ENCODE results near the gene PHACTR1. TPM values are rescaled to one million over a fixed set of nuclear protein-coding genes. Genes with fewer than 3 reads are reported as not detected.

PHACTR1 gene
- total RNA-seq, 2 experiments from 2014 or later: 1.3 to 2.3 TPM

- no peak for TF ChIP-seq CTCF (IDR thresholded peaks at IDR 0.05)
- Histone ChIP-seq H3K36me3 (ENCODE audit: insufficient read depth, low read length) (no peaks in the 10 kb centered on the region), H3K27me3 (ENCODE audit: control insufficient read depth in 1 of 2, insufficient read depth in 2 of 2, low read length in 2 of 2) (peaks cover 0 to 13% of the 10 kb centered on the region in 2 experiments), H3K9me3 (ENCODE audit: control insufficient read depth in 1 of 2, insufficient read depth in 1 of 2, low read length in 2 of 2) (no peaks in the 10 kb centered on the region), H3K27ac (ENCODE audit: low read depth in 1 of 2, low read length in 2 of 2) (no peak overlapping the region), H3K4me1 (ENCODE audit: insufficient read depth, low read length) (no peaks in the 10 kb centered on the region), H3K4me3 (ENCODE audit: low read length) (no peak overlapping the region)
- intact Hi-C loops (cut with DNase I, micrococcal nuclease): no loop called here
- DNase-seq: no peak
- ChIA-PET POLR2A (no interaction called here), CTCF (no interaction called here)
- Mint-ChIP-seq H3K27ac (no peak overlapping the region), H3K27me3 (peaks cover 36% of the 10 kb centered on the region), H3K9me3 (peaks cover 3% of the 10 kb centered on the region), H3K36me3 (ENCODE audit: low read depth) (no peaks in the 10 kb centered on the region), H3K4me1 (ENCODE audit: low read depth) (no peaks in the 10 kb centered on the region), H3K4me3 (no peak overlapping the region)
- ATAC-seq (ENCODE audit: poor library complexity): no peak
Observed at GRCh38 chr6:12704946-12705345, 11.6 kb upstream of the PHACTR1 start.

GRCh38 chr6:12709116-12709515 is 7.5 kb upstream of the PHACTR1 start:
- H3K27ac Mint-ChIP-seq: no peak overlapping the region

GRCh38 chr6:12709556-12710232 is 6.9 kb upstream of the PHACTR1 start:
- CTCF ChIA-PET: no interaction called here

More at GRCh38 chr6:12709116-12709515, 7.5 kb upstream of the PHACTR1 start:
- Histone ChIP-seq H3K27me3 (ENCODE audit: control insufficient read depth in 1 of 2, insufficient read depth in 2 of 2, low read length in 2 of 2) (peaks cover 0 to 6% of the 10 kb centered on the region in 2 experiments), H3K4me1 (ENCODE audit: insufficient read depth, low read length) (no peaks in the 10 kb centered on the region), H3K9me3 (ENCODE audit: control insufficient read depth in 1 of 2, insufficient read depth in 1 of 2, low read length in 2 of 2) (no peaks in the 10 kb centered on the region), H3K4me3 (ENCODE audit: low read length) (no peak overlapping the region), H3K36me3 (ENCODE audit: insufficient read depth, low read length) (no peaks in the 10 kb centered on the region), H3K27ac (ENCODE audit: low read depth in 1 of 2, low read length in 2 of 2) (no peak overlapping the region)
- CTCF ChIA-PET: no interaction called here
- no peaks in the 10 kb centered on the region for H3K36me3 Mint-ChIP-seq (ENCODE audit: low read depth)
- intact Hi-C loops (cut with DNase I, micrococcal nuclease): no loop called here
- TF ChIP-seq CTCF (IDR thresholded peaks at IDR 0.05): no peak
- no peak overlapping the region for H3K4me3 Mint-ChIP-seq
- DNase-seq: no peak
- POLR2A ChIA-PET: no interaction called here
- no peaks in the 10 kb centered on the region for H3K4me1 Mint-ChIP-seq (ENCODE audit: low read depth)
- peaks cover 3% of the 10 kb centered on the region for H3K9me3 Mint-ChIP-seq
- ATAC-seq (ENCODE audit: poor library complexity): no peak
- peaks cover 36% of the 10 kb centered on the region for H3K27me3 Mint-ChIP-seq

More at GRCh38 chr6:12709556-12710232, 6.9 kb upstream of the PHACTR1 start:
- Mint-ChIP-seq H3K4me1 (ENCODE audit: low read depth) (no peaks in the 10 kb centered on the region), H3K9me3 (peaks cover 3% of the 10 kb centered on the region), H3K27me3 (peaks cover 33% of the 10 kb centered on the region), H3K4me3 (no peak overlapping the region), H3K27ac (no peak overlapping the region), H3K36me3 (ENCODE audit: low read depth) (no peaks in the 10 kb centered on the region)
- Histone ChIP-seq H3K4me1 (ENCODE audit: insufficient read depth, low read length) (no peaks in the 10 kb centered on the region), H3K4me3 (ENCODE audit: low read length) (no peak overlapping the region), H3K36me3 (ENCODE audit: insufficient read depth, low read length) (no peaks in the 10 kb centered on the region), H3K9me3 (ENCODE audit: control insufficient read depth in 1 of 2, insufficient read depth in 1 of 2, low read length in 2 of 2) (no peaks in the 10 kb centered on the region), H3K27ac (ENCODE audit: low read depth in 1 of 2, low read length in 2 of 2) (no peak overlapping the region), H3K27me3 (ENCODE audit: control insufficient read depth in 1 of 2, insufficient read depth in 2 of 2, low read length in 2 of 2) (peaks cover 0 to 6% of the 10 kb centered on the region in 2 experiments)
- POLR2A ChIA-PET: no interaction called here
- DNase-seq (no peak), ATAC-seq (ENCODE audit: poor library complexity) (no peak)
- intact Hi-C loops (cut with DNase I, micrococcal nuclease): no loop called here
- no peak for TF ChIP-seq CTCF (IDR thresholded peaks at IDR 0.05)

Measured in CD4-positive, alpha-beta T cell (primary cell).